ENCODE data around the gene LPP.

Gene LPP

DNA sequence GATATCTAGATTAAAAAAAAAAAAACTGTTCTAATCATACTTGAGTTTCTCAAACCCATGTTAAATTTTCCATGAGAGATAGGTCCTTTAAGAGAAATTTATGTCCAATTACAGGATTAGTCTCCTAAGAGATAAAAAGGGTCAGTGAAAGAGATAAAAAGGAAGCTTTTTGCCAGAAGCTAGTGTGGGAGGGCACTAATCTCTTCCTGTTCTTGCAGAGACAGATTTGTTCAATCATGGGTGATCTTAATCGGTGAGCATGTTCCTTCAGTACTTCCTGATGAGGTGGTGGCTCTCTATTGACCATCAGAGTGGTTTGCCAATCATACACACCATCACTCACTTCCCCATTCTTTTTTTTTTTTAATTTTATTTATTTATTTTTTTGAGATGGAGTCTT is 16.9 kb upstream of the LPP start:
- no peak for DNase-seq (ENCODE audit: low read depth)

DNA sequence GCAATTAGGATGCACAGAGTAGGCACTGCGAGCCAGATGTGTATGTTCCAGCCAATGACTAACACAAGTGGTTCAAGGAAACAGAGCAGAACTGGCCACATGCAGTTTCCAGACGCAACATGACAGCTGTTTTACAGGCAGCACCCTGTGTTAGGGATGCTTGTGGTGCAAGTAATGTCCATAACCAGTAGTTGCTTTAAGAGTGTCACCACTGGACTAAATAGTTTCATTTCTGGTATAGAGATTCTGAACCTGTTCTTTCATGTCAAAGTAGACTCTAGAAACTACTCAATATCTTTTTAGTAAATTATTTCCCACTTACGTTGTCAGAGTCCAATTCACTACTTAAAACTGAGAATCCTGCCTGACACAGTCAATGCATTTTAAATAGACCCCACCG is 14.5 kb upstream of the LPP start:
- DNase-seq (ENCODE audit: low read depth) = no peak

DNA sequence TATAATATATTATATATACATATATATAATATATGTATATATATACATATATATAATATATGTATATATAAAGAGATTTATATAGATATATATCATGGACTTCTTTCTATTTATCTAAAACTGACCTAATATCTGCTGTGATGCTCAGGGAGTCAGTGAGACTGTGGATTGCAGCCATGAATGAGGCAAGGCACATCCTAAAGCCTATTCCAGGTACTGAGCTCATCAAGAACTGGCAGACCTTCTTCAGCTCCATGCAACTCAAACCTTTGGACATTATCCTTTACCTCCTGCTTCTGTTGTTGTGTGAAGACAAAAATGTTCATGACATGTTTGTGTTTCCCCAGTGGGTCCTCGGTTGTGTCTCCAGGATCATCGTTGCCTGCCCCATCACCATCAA is 7.7 kb upstream of the LPP start:
- DNase-seq (ENCODE audit: low read depth) = no peak

DNA sequence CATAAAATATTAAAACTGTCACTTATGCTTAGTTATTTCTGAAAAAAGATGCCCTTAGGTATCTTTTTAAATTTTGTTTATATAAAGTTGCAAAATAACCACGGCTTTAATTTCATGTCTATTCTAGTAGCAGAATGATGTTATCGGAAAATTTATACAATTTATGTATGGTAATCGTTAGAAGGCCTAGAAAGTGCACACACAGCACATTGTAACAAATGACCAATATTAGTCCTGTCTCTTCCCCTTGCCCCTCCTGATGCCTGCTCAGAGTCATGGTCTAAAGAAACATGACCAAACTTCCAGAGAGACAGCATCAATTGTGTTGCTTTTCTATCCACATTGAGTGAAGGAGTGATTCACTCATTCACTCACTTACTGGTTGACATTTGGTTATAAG is 6.2 kb upstream of the LPP start:
- DNase-seq (ENCODE audit: low read depth) = no peak

DNA sequence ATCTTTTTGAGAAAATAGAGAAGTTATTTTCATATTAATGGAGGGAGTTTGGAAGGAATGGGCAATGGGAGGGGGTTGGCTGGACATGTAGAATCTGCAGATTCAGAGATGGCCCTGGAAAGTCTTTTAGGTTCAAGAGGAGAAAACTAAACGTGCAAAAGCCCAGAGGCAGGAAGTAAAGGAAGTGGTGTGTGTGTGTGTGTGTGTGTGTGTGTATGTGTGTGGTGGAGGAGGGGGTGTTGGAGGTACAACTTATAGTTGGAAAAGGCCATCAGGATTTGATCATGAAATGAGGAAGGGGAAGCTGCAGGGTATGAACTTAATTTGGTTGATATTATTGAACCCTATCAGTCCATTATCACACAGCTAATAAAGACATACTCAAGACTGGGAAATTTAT is 5.6 kb upstream of the LPP start:
- no peak for DNase-seq (ENCODE audit: low read depth)

DNA sequence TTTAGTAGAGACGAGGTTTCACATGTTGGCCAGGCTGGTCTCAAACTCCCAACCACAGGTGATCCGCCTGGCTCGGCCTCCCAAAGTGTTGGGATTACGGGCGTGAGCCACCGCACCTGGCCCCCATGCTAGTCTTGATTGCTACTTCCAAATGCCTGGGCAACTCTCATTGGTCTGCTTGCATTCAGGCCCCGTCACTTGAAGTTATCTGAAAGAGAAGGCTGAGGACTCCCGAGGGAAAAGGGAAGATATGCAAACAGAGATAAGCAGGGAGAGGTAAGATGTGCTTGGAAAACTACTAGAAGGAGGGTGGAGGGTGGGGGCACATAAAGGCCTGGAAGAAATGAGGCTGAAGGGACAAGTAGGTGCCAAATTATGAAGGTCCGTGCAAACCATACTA is 4.4 kb upstream of the LPP start:
- DNase-seq (ENCODE audit: low read depth) = no peak

DNA sequence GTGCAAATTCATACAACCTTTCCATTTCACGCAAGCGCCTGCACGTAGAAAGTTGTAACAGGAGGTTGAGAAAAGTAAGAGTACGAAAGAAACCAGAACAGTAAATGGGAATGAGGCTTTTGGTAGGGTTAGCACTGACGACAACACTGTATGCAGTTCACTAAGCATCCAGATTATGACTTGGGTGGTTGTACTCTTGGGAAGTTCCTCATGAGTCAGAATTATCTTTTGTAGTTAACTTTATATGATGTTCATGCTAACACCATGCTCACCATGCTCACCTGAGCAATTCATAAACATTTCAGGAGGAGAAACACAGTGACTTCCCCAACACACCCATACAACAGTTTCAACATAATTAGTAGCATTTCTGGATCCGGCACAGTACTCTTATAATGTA is 3.0 kb upstream of the LPP start:
- no peak for DNase-seq (ENCODE audit: low read depth)

DNA sequence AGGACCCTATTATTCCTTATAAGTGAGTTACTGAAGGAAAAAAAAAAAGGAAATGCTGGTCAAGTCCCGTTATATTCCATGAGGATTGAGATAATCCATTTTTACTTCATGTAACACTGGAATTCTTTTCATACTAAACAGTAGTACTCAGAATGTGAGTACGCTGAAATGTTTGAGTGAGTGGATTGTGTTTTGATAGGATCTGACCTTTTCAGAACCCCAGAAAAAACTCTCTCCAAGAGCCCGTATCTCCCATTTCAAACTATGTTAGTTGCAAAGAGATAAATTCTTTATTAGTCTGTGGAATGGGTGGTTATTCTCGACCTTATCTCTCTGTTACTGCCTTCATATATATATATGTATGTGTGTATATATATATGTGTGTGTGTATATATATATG is 2.5 kb upstream of the LPP start:
- no peak for DNase-seq (ENCODE audit: low read depth)

DNA sequence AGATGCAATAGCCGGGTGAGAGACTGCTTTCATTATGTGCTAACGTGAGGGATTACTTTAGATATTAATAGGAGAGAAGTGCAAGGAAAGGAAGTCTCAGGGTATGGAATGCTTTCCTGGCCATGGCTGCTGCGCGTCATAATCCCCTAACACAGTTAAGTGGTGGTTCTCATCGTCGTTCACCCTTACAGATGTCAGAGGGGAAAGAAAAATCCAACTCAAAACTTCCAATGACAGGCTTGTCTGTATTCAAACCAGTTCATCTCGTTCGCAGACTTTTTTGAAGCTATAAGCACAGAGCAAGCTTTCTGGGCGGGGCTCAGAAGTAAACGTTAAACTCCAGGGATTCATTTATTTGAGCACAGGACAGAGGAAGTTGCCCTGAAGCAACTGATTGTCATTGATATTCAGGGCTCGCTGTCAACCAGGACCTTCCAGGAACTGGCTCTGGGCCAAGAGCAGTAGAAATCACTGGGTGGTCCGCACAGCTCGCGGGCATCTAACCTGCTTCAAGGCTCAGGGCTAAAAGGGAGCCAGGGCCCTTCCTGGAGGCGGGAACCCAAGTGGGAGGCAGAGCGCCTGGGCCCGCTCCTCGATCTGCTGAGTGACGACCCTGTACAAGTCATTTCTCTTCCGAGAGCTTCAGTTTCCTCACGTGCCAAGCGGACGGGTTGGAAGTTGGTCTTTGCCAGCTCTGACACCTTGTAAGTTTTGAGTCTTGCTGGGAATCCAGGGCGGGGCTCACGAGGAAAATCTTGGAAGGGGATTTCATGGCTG is 1.1 kb upstream of the LPP start:
- no peak for DNase-seq (ENCODE audit: low read depth)

DNA sequence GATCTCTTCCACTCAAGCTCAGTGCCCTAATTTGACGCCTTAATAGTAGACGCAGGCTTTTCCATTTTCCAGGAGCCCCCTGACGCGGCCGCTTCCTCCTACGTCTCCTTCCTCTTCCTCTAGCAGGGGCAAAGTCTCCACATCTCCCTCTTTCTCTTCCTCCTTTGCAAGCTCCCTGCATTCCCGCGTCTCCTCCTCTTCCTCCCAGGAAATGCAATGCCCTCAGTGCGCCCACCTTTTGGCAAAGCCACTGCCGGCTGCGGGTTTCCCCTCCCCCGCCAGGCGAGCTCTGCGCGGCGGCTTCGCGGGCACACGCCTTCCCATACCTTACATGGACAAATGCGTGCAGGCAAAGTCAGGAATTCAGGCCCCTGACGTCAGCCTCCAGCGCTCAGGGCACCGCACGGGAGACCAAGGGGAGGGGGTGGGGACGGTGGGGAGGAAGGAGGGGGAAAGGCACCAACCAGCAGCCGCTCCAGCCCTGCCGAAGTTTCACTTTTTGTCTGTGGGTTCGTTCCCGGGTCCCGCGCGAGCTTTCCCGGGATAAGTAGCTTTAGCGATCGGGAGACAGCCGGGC is 432 bp upstream of the LPP start:
- DNase-seq (ENCODE audit: low read depth) = peak; percentile 70

DNA sequence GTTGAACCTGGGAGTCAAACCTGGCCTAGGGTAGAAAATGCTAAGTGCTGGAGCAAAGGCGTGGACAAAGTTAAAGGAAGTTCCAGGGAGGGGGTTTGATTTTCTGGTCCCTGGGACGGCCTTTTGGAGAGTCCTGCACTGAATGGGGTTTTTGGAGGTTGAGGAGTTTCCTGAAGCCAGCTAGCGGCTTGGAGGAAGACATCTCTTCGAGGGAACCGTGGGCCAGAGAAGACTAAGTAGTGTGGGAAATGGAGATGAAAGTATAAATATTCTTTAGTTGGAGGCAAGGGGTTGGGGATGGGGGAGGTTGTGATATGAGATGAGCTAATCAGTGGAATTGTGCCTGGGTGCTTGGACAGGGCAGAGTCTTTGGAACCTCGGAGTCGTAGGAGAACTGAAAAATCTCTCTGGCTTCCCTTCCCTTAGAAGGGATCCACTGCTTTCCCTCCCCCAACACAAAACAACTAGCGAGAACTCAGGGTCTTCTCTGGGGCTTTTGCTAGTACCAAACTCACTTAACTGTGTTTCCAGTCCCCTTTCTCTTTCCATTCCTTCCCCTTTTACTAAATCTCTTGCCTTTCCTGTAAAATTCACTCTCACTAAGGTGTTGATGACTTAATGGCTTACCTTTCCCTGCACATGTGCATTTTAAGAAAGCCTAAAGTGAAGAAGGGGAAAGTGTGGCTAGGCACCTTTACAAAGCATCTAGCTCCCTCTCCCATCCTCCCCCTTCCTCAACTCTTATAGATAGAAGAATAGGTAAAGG is 1.0 kb downstream of the LPP start:
- no peak for DNase-seq (ENCODE audit: low read depth)

DNA sequence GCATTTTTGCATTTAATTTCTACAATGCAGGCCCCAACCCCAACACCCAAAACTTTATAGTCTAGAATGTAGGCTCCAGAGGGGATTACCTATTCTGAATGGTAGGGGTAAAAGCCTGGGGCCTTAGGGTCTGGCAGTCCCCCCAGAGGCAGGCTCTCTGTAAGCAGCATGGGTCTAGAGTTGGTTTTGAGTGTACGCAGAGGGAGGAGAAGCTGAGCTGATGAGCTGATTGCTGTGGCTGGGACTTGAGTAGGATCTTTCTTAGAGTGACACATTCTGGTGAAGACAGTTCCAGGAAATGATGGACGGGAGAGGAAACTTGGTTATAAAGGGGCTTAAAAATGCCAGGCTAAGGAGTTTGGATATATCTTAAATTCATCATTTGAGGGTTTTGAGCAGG is 2.1 kb downstream of the LPP start:
- no peak for DNase-seq (ENCODE audit: low read depth)

DNA sequence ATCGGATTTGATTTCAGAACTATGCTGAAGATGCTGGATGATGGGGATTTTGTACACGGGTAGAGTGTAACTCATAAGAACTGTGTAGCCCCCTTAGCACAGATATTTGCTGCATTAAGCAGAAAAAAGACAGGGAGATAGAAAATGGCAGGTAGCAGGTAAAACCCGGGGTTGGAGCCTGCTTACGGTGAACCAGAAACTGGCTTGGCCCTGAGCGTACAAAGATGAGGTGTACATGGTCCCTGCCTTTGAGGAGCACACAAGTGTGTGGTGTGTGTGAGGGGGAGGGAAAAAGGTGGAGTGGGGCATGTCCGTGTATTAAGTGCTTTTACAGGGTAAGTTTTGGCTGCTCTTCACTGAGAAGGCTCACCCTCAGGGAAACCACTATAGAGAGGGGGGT is 3.5 kb downstream of the LPP start:
- no peak for DNase-seq (ENCODE audit: low read depth)

DNA sequence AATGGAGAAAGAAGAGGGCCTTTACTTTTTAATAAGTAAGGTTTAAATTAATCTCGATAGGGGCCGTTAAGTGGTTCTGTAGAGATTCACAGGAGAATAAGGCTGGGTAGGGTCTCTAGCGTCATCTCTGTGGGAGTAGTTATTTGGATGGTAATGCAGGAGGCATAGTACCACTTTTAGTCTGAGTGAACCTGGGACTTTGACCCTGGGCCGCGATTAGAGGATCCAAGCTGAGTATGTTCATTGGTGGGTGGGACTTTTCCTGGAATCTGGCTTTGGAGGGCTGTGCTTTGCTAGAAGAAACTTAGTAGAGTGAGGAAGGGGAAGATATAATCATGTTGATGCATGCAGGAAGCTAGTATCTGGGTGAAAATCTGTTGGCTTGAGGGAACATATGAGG is 4.0 kb downstream of the LPP start:
- DNase-seq (ENCODE audit: low read depth) = no peak

DNA sequence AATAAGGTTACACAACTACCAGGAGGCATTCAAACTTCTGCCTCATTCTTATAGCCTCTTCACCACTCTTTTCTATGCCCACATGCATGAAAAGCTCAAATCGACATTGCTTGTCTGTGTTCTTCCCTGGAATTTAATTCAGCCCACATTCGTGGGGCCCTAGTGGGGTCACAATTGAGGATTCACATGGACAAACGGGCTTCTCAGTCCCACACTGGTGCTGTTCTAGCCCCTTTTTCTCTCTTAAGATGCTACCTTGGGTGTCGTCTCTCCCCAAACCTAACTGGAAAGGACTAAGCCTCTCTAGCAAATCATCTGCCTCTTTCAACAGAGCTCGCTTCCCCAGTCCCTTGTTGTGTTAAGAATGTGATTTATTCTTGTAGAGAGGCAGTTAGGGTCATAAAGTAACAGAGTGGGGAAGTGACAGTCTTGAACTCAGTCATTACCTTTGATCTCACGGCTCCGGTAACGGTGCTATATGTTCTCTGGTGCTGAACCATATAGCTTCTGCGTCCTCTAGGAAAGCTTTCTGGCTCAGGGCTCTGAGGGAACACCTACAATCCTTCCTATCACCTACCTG is 4.9 kb downstream of the LPP start:
- no peak for DNase-seq (ENCODE audit: low read depth)

DNA sequence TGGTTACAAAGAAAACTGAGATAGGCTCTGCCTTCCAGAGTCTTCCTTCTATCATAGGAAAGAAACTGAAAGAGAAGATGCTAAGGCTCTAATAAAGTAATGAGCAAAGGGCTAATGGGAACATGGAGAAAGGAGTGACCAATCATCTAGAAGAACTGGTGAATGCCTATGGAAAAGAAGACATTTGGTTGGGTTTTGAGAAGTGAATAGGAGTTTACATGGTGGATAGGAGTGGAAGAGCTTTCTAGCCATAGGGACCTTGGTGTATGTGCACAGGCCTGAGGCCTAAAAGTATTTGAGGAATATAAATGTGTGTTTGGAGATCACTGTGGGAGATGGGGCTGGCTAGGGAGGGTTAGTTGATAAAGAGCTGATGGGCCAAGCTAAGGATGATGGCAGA is 6.8 kb downstream of the LPP start:
- no peak for DNase-seq (ENCODE audit: low read depth)

DNA sequence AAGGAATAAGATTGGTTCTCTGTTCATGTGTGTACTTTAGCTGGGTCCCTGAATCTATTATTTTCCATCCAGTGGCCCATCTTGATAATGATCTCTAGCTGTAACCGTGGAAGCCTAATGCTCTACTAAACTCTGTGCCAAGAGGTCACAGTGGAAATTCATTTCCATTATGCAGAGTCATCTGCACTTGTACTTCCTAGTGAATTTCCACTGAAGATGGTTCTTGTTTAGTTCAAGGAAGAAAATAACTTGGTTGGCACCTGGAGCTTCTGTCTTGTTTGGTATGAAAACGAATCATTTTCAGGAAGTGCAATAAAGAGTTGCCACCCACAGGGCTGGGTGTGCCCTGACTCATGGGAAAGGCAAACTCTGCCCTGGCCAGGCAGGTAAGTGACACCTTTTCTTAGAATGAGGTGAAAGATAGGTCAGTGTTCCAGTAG is 10.3 kb downstream of the LPP start:
- DNase-seq (ENCODE audit: low read depth) = no peak

DNA sequence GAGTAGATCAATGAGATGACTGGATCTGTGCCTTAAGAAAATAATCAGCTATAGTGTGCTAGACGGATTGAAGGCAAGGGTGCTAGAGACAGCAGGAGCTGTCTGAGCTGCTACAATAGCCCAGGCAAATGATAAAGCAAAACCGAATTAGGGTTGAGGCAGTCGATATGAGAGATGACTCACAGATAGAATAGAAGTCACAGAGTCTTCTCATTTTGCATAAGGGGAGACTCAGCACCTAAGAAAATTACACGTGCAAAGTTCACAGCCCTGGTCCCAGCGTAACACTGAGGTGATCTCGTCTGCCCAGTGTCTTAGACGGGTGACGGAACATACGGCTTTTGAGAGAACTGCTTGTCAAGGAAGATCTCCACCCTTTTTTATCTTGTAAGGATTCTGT is 11.6 kb downstream of the LPP start:
- no peak for DNase-seq (ENCODE audit: low read depth)

DNA sequence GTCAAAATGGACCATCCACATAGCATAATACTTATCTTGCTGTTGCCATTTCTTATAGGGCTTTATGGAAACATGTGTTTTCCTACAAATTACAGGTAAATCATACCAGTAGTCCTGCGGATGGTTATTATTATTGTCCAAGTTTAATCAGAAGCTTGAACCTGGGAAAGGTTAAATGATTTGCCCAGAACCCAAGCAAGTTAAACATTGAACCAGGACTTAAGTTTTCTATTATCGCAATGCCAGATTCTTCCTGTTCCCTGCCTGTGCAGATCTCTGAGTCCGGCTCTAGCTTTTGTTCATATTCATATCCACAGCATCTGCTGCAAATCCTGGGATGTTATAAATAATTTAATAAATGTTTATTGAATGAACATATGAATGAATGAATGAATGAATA is 12.5 kb downstream of the LPP start:
- DNase-seq (ENCODE audit: low read depth) = no peak

DNA sequence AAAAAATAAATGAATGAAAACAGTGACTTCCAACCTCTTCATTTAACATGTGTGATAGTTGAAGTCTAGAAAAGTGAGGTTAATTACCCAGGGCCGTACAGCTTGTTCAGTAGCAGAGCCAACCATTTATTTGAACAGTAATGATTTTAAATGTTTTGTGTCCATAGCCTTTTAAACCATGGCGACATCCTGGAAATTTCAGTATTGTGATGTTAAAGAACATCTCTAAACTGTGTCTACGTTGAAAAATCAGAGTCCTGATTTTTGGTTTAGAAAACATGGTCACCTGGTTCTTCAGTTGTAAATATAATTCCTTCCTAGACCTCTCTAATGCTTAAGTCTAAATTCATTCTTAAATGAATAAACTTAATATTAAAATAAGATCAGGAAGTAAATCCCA is 14.2 kb downstream of the LPP start:
- DNase-seq (ENCODE audit: low read depth) = no peak

DNA sequence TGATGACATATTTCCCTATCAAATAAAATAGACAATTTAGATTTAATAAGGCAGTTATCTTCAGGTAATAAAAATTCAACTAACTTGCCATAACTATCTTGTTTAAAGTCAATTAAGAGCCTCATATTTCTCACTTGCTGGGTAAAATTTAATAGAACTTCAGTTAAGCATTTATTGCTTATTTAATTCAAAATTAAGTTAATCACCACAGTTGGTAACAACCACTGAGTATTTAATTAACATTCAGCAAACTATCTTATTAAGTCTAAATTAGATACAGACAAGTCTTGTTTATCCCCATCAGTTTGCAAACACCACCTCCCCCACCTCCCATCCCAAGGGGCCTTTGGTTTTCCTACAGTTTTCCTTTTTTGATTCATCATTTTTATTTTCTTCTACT is 14.7 kb downstream of the LPP start:
- no peak for DNase-seq (ENCODE audit: low read depth)

DNA sequence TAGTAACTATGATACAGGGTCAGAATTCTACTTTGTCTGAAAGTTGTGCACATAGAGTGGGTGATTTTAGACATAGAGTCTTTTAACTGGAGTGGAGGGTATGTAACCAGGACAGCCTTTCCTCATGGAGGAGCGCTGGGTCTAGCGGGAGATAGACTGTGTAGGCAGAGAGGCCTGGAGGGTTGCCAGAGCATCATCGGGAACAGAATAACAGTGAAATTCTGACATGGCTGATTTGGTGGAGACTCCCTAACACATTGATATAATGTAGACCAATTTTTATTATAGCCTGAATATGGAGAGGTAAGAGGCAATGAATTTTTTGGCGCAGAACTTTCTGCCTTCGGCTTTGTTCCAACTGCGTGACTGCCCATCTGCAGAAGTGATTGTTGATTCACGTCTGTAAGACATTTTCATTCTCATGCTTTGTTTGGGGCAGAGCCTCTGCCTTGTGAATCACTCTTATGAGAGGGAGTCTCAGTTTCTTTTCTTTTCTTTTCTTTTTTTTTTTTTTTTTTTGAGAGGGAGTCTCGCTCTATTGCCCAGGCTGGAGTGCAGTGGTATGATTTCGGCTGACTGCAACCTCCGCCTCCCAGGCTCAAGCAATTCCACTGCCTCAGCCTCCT is 16.0 kb downstream of the LPP start:
- no peak for DNase-seq (ENCODE audit: low read depth)

Measured in GM04503 (cell line).